Stomach (tissue), 9 donors: ENCODE measurements around the gene SUPT3H. TPM values are rescaled to one million over a fixed set of nuclear protein-coding genes. Genes with fewer than 3 reads are reported as not detected.

Experiments
- DNase-seq, 2 donors: peaks; one replicate each; pipeline versions ENCODE4 v3.0.0 to v3.0.0-alpha.2; 2013 to 2019
- H3K27ac ChIP-seq, 5 donors: fragments of 200-600 bp in 4 of 5; sonication (generic) in 4 of 5; one replicate each; pipeline ENCODE4 v1.5.1; 2013 to 2019; ENCODE audit warnings: mild to moderate bottlenecking in 1 of 5, moderate library complexity in 1 of 5
- H3K27me3 ChIP-seq, 3 donors: fragments of 200-600 bp; sonication (generic); one replicate each; pipeline ENCODE4 v1.5.1; 2017 to 2019; ENCODE audit warnings: mixed run types in 1 of 3
- H3K36me3 ChIP-seq, 4 donors: fragments of 200-600 bp; sonication (generic); 1 replicate in 3 of 4; 2 replicates in 1 of 4; pipeline ENCODE4 v1.5.1; 2016 to 2019
- H3K4me1 ChIP-seq, 4 donors: fragments of 200-600 bp; sonication (generic); one replicate each; pipeline ENCODE4 v1.5.1; 2016 to 2019
- H3K4me3 ChIP-seq, 4 donors: fragments of 200-600 bp; sonication (generic) in 3 of 4; one replicate each; pipeline ENCODE4 v1.5.1; 2016 to 2019; ENCODE audit warnings: mild to moderate bottlenecking in 1 of 4
- H3K9me3 ChIP-seq, 4 donors: fragments of 200-600 bp; sonication (generic); one replicate each; pipeline ENCODE4 v1.5.1; 2016 to 2019
- CTCF ChIP-seq, 7 experiments: fragments of 450-650 bp in 4 of 7; fragments of 200-600 bp in 3 of 7; sonication (generic) in 3 of 7; IDR thresholded peaks; one replicate each; pipeline ENCODE4 v1.5.1; 2016 to 2019; ENCODE audit warnings: antibody characterized with exemption in 7 of 7, control low read depth in 2 of 7, mild to moderate bottlenecking in 1 of 7
- EP300 ChIP-seq: sonication (generic); formaldehyde crosslinking; IDR thresholded peaks from one replicate; pipeline ENCODE4 v1.6.1; 2017; ENCODE audit warnings: antibody characterized with exemption
- POLR2A ChIP-seq, 4 donors: fragments of 450-650 bp; IDR thresholded peaks; one replicate each; pipeline ENCODE4 v1.6.1; 2016; ENCODE audit warnings: antibody characterized with exemption in 4 of 4, control low read depth in 2 of 4, mild to moderate bottlenecking in 1 of 4, moderate library complexity in 1 of 4
- POLR2AphosphoS5 ChIP-seq, 3 donors: sonication (generic); formaldehyde crosslinking; IDR thresholded peaks; one replicate each; pipeline ENCODE4 v1.6.1; 2016; ENCODE audit warnings: antibody characterized with exemption in 3 of 3
- WGBS, 5 donors: extraction: QIAGEN DNeasy Blood & Tissue Kit in 3 of 5; methylation state at CpG; one replicate each; pipeline versions ENCODE4 v1.1.5 to v1.1.7; 2013 to 2018; 5-methylcytosine and 5-hydroxymethylcytosine counted together
- intact Hi-C: fragments of 100-400 bp; cut with DNase I; formaldehyde crosslinking; loops from one replicate; pipeline ENCODE4 v1.15.1; 2023; ENCODE audit warnings: low total_unique reads
- polyA plus RNA-seq, 3 donors: library from polyadenylated mRNA; stranded (reverse); fragments of 200-250 nt; gene quantifications; one replicate each; pipeline ENCODE4 v1.2.3, GENCODE V29; 2013
- total RNA-seq, 5 donors: library from RNA; depleted of rRNA; stranded (reverse); fragments of >200 nt; gene quantifications; one replicate each; pipeline versions ENCODE4 v1.1.0 to v1.2.3, GENCODE V29; 2014 to 2016
- donor health status: healthy with polysubstance abuse.
- donor health status: Bipolar disorder and iron deficiency.
- donor health status: healthy.

SUPT3H gene
- total and polyA plus RNA-seq, 8 donors, result 0.29 to 16.2 (median 4.0) TPM; not detected in 1

GRCh38 chr6:45400021-45400420 lies 22.3 kb upstream of the SUPT3H start:
- Histone ChIP-seq H3K27ac (no peak overlapping the region), H3K4me3 (no peak overlapping the region), H3K4me1 (no peaks in the 10 kb centered on the region), H3K9me3 (no peaks in the 10 kb centered on the region), H3K36me3 (no peaks in the 10 kb centered on the region), H3K27me3 (no peaks in the 10 kb centered on the region)
- no peak for DNase-seq
- intact Hi-C loops, result no loop called here
- 85 to 97% (median 88%) methylated on average over 2 of the region's 2 CpGs for WGBS, 5 donors
- TF ChIP-seq POLR2A (IDR thresholded peaks at IDR 0.05), result no peak
- no peak for TF ChIP-seq EP300
- TF ChIP-seq CTCF (IDR thresholded peaks at IDR 0.05), result no peak
- TF ChIP-seq POLR2AphosphoS5 (IDR thresholded peaks at IDR 0.05), result no peak

- intact Hi-C loops, result no loop called here
- H3K4me1 ChIP-seq, result no peaks in the 10 kb centered on the region
Observed at GRCh38 chr6:45398075-45398813, 20.5 kb upstream of the SUPT3H start.

GRCh38 chr6:45394586-45395095 lies 16.9 kb upstream of the SUPT3H start:
- Histone ChIP-seq H3K27me3 (no peaks in the 10 kb centered on the region), H3K36me3 (no peaks in the 10 kb centered on the region), H3K9me3 (no peaks in the 10 kb centered on the region), H3K4me3 (no peak overlapping the region), H3K27ac (no peak overlapping the region), H3K4me1 (no peaks in the 10 kb centered on the region)
- intact Hi-C loops, result no loop called here
- DNase-seq, result no peak
- no peak for TF ChIP-seq EP300
- TF ChIP-seq CTCF (IDR thresholded peaks at IDR 0.05), result no peak
- no peak for TF ChIP-seq POLR2A (IDR thresholded peaks at IDR 0.05)
- TF ChIP-seq POLR2AphosphoS5 (IDR thresholded peaks at IDR 0.05), result no peak
- WGBS, 5 donors, result 88 to 95% (median 90%) methylated on average over 4 of the region's 4 CpGs

More at GRCh38 chr6:45398075-45398813, 20.5 kb upstream of the SUPT3H start:
- H3K4me3 ChIP-seq, result no peak overlapping the region
- no peaks in the 10 kb centered on the region for H3K27me3 ChIP-seq
- TF ChIP-seq POLR2A (IDR thresholded peaks at IDR 0.05) (no peak), POLR2AphosphoS5 (IDR thresholded peaks at IDR 0.05) (no peak), CTCF (IDR thresholded peaks at IDR 0.05) (no peak), EP300 (no peak)
- H3K9me3 ChIP-seq, result no peaks in the 10 kb centered on the region
- H3K27ac ChIP-seq, result no peak overlapping the region
- 74 to 80% (median 76%) methylated on average over 2 of the region's 2 CpGs for WGBS, 5 donors
- no peak for DNase-seq
- no peaks in the 10 kb centered on the region for H3K36me3 ChIP-seq

GRCh38 chr6:45388328-45388727 lies 10.6 kb upstream of the SUPT3H start:
- DNase-seq, result no peak
- intact Hi-C loops, result no loop called here
- Histone ChIP-seq H3K36me3 (no peaks in the 10 kb centered on the region), H3K4me3 (no peak overlapping the region), H3K4me1 (no peaks in the 10 kb centered on the region), H3K9me3 (no peaks in the 10 kb centered on the region), H3K27ac (no peak overlapping the region), H3K27me3 (no peaks in the 10 kb centered on the region)
- TF ChIP-seq EP300, result no peak
- no peak for TF ChIP-seq POLR2A (IDR thresholded peaks at IDR 0.05)
- no peak for TF ChIP-seq POLR2AphosphoS5 (IDR thresholded peaks at IDR 0.05)
- WGBS, 5 donors, result 40 to 57% (median 54%) methylated on average over 3 of the region's 3 CpGs

- Histone ChIP-seq H3K4me1 (no peaks in the 10 kb centered on the region), H3K9me3 (no peaks in the 10 kb centered on the region), H3K4me3 (no peak overlapping the region), H3K36me3 (no peaks in the 10 kb centered on the region), H3K27me3 (no peaks in the 10 kb centered on the region), H3K27ac (no peak overlapping the region)
- 97 to 99% (median 97%) methylated on average over 5 of the region's 5 CpGs for WGBS, 5 donors
- no peak for DNase-seq
- intact Hi-C loops, result no loop called here
- TF ChIP-seq POLR2A (IDR thresholded peaks at IDR 0.05), result no peak
- TF ChIP-seq EP300, result no peak
Observed at GRCh38 chr6:45387236-45387635, 9.5 kb upstream of the SUPT3H start.
